Trophoblast cell (in vitro differentiated cells and primary cell): ENCODE results near the gene C2orf68.
"Not testable (repeated sequence)": the region's sequence is repeated elsewhere in the genome, so short reads cannot be mapped to it uniquely, and the experiment has no call there.

Experiments used
- DNase-seq, 2 donors: peaks; one replicate each; pipeline ENCODE4 v3.0.0-alpha.2; 2016
- H2AFZ ChIP-seq: 2 replicates; pipeline ENCODE4 v1.6.1; 2013; ENCODE audit warnings: low read length, moderate library complexity, mild to moderate bottlenecking; ENCODE audit not compliant: insufficient read depth, poor library complexity
- H2AK5ac ChIP-seq: 2 replicates; pipeline ENCODE4 v1.6.1; 2013; ENCODE audit warnings: mild to moderate bottlenecking, low read length
- H2BK120ac ChIP-seq: 2 replicates; pipeline ENCODE4 v1.6.1; 2013; ENCODE audit warnings: low read length, mild to moderate bottlenecking, moderate library complexity; ENCODE audit not compliant: insufficient read depth, poor library complexity
- H2BK12ac ChIP-seq: 2 replicates; pipeline ENCODE4 v1.6.1; 2013; ENCODE audit warnings: mild to moderate bottlenecking, low read length, moderate library complexity
- H2BK5ac ChIP-seq: 2 replicates; pipeline ENCODE4 v1.6.1; 2013; ENCODE audit warnings: low read length, low read depth, moderate library complexity, mild to moderate bottlenecking; ENCODE audit not compliant: poor library complexity
- H3K14ac ChIP-seq: 2 replicates; pipeline ENCODE4 v1.6.1; 2013; ENCODE audit warnings: mild to moderate bottlenecking, low read length
- H3K18ac ChIP-seq: 2 replicates; pipeline ENCODE4 v1.6.1; 2013; ENCODE audit warnings: mild to moderate bottlenecking, low read length
- H3K23ac ChIP-seq: 2 replicates; pipeline ENCODE4 v1.6.1; 2013; ENCODE audit warnings: low read length
- H3K27ac ChIP-seq: 2 replicates; pipeline ENCODE4 v1.5.1; 2013; ENCODE audit warnings: low read depth, mild to moderate bottlenecking, inconsistent platforms, low read length, moderate library complexity
- H3K27me3 ChIP-seq: 2 replicates; pipeline ENCODE4 v1.6.1; 2013; ENCODE audit warnings: inconsistent platforms, mild to moderate bottlenecking, low read length, moderate library complexity; ENCODE audit not compliant: insufficient read depth
- H3K36me3 ChIP-seq, 2 experiments: 1 replicate in 1 of 2; 2 replicates in 1 of 2; pipeline ENCODE4 v1.6.1; 2013; ENCODE audit warnings: low read length in 2 of 2, mild to moderate bottlenecking in 2 of 2, moderate library complexity in 1 of 2; ENCODE audit not compliant: insufficient read depth in 2 of 2, control insufficient read depth in 1 of 2
- H3K4ac ChIP-seq: 2 replicates; pipeline ENCODE4 v1.6.1; 2013; ENCODE audit warnings: low read depth, mild to moderate bottlenecking, low read length, moderate library complexity
- H3K4me1 ChIP-seq, 2 experiments: 1 replicate in 1 of 2; 2 replicates in 1 of 2; pipeline ENCODE4 v1.6.1; 2013; ENCODE audit warnings: low read length in 2 of 2, mild to moderate bottlenecking in 2 of 2, moderate library complexity in 1 of 2; ENCODE audit not compliant: insufficient read depth in 2 of 2, control insufficient read depth in 1 of 2
- H3K4me2 ChIP-seq: 2 replicates; pipeline ENCODE4 v1.6.1; 2013; ENCODE audit warnings: inconsistent platforms, mild to moderate bottlenecking, low read length, moderate library complexity
- H3K4me3 ChIP-seq: 2 replicates; pipeline ENCODE4 v1.5.1; 2013; ENCODE audit warnings: mild to moderate bottlenecking, low read depth, low read length, inconsistent platforms
- H3K79me1 ChIP-seq: one replicate; pipeline ENCODE4 v1.6.1; 2013; ENCODE audit warnings: low read length
- H3K79me2 ChIP-seq: 2 replicates; pipeline ENCODE4 v1.6.1; 2013; ENCODE audit warnings: low read length, mild to moderate bottlenecking; ENCODE audit not compliant: control insufficient read depth, insufficient read depth, poor library complexity
- H3K9ac ChIP-seq: 2 replicates; pipeline ENCODE4 v1.6.1; 2013; ENCODE audit warnings: mild to moderate bottlenecking, low read length
- H3K9me3 ChIP-seq: 2 replicates; pipeline ENCODE4 v1.6.1; 2013; ENCODE audit warnings: low read depth, mild to moderate bottlenecking, control low read depth, inconsistent platforms, low read length; ENCODE audit not compliant: insufficient read depth
- H4K12ac ChIP-seq: 2 replicates; pipeline ENCODE4 v1.6.1; 2013; ENCODE audit warnings: low read depth, mild to moderate bottlenecking, low read length, moderate library complexity
- H4K8ac ChIP-seq: 2 replicates; pipeline ENCODE4 v1.6.1; 2013; ENCODE audit warnings: low read depth, mild to moderate bottlenecking, low read length, moderate library complexity
- H4K91ac ChIP-seq: one replicate; pipeline ENCODE4 v1.6.1; 2013; ENCODE audit warnings: low read depth, mild to moderate bottlenecking, low read length, moderate library complexity
- WGBS: extraction: QIAGEN DNeasy Blood & Tissue Kit; methylation state at CpG from one replicate; pipeline ENCODE4 v1.1.7; 2013; ENCODE audit warnings: missing lambda C conversion rate; ENCODE audit not compliant: insufficient read length, insufficient coverage; ENCODE audit errors: extremely low coverage; 5-methylcytosine and 5-hydroxymethylcytosine counted together

Gene C2orf68

GRCh38 chr2:85595301-85596025 is 16.4 kb downstream of the C2orf68 start, which contains the start of gene RNF181:
Gene RNF181, plus strand, starts transcription at chr2:85595745. Its CDS starts 19 bp downstream, at chr2:85595764.
- Histone ChIP-seq H3K9me3 (peaks cover 2% of the 10 kb centered on the region), H3K4me1 (peaks cover 2 to 11% of the 10 kb centered on the region in 2 experiments), H3K27ac (peak within 1 kb of the TSS; percentile 65), H3K4ac (peak within 1 kb of the TSS; percentile 24), H2AFZ (peak within 1 kb of the TSS; percentile 90), H3K23ac (no peak within 1 kb of the TSS), H3K79me1 (peaks cover 7% of the 10 kb centered on the region), H4K8ac (peak within 1 kb of the TSS; percentile 86), H4K91ac (peak within 1 kb of the TSS; percentile 82), H2BK5ac (peak within 1 kb of the TSS; percentile 45), H3K4me3 (peak within 1 kb of the TSS; percentile 97), H4K12ac (peak within 1 kb of the TSS; percentile 39), H3K4me2 (peak within 1 kb of the TSS; percentile 81), H3K9ac (peak within 1 kb of the TSS; percentile 95), H2AK5ac (no peak within 1 kb of the TSS), H3K18ac (peak within 1 kb of the TSS; percentile 57), H2BK12ac (no peak within 1 kb of the TSS), H3K79me2 (peaks cover 5% of the 10 kb centered on the region), H3K27me3 (no peaks in the 10 kb centered on the region), H2BK120ac (peak within 1 kb of the TSS; percentile 59), H3K36me3 (peaks cover 28 to 32% of the 10 kb centered on the region in 2 experiments), H3K14ac (peak within 1 kb of the TSS; percentile 66)
- DNase-seq, result peak; percentile 98 to 99
- WGBS, result no CpG with 5 or more reads among the region's 47 CpGs

DNA sequence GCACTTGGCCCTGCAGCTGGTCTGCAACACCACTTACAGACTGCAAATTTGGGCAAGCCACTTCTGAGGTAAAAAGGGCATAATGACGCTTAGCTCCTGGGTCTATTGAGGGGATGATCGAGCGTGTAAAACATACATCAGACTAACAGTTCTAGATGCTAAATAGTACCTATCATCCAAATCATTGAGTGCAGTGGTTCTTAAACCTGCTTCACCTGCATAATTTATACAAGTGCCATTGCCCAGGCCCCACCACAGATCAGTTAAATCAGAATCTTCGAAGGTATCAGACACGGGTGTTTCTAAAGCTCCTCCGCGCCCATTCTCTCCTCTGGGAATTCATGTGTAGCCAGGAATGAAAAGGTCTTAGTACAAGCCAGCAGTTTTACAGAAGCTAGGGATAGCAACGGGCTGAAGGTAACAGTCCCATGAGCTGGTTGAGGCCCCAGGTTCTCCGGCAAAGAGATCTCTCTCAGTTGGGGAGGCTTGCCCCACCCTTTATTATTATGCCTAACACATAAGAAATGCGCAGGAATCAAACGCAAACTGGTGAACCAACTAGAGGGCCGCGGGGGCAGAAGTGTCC is 17.1 kb downstream of the C2orf68 start:
- H2BK5ac ChIP-seq, result peak overlapping the region; percentile 45
- peak overlapping the region; percentile 10 for H4K12ac ChIP-seq
- H3K4me3 ChIP-seq, result peak overlapping the region; percentile 97
- no peak overlapping the region for H3K23ac ChIP-seq
- peaks cover 7% of the 10 kb centered on the region for H3K79me1 ChIP-seq
- H2AFZ ChIP-seq, result peak overlapping the region; percentile 90
- peak overlapping the region; percentile 67 for H4K91ac ChIP-seq
- no peak overlapping the region for H2BK12ac ChIP-seq
- H3K18ac ChIP-seq, result peak overlapping the region; percentile 57
- WGBS, result no CpG with 5 or more reads among the region's 13 CpGs
- H3K14ac ChIP-seq, result peak overlapping the region; percentile 41
- H2AK5ac ChIP-seq, result no peak overlapping the region
- H3K4me2 ChIP-seq, result peak overlapping the region; percentile 80
- H3K9me3 ChIP-seq, result peaks cover under 1% of the 10 kb centered on the region
- H3K27ac ChIP-seq, result peak overlapping the region; percentile 65
- H3K4ac ChIP-seq, result peak overlapping the region; percentile 14
- peaks cover 2 to 11% of the 10 kb centered on the region in 2 experiments for H3K4me1 ChIP-seq
- peak overlapping the region; percentile 88 for H3K9ac ChIP-seq
- peaks cover 27 to 28% of the 10 kb centered on the region in 2 experiments for H3K36me3 ChIP-seq
- no peaks in the 10 kb centered on the region for H3K27me3 ChIP-seq
- H3K79me2 ChIP-seq, result peaks cover 5% of the 10 kb centered on the region
- peak overlapping the region; percentile 59 for H2BK120ac ChIP-seq
- peak overlapping the region; percentile 86 for H4K8ac ChIP-seq
- no peak for DNase-seq

DNA sequence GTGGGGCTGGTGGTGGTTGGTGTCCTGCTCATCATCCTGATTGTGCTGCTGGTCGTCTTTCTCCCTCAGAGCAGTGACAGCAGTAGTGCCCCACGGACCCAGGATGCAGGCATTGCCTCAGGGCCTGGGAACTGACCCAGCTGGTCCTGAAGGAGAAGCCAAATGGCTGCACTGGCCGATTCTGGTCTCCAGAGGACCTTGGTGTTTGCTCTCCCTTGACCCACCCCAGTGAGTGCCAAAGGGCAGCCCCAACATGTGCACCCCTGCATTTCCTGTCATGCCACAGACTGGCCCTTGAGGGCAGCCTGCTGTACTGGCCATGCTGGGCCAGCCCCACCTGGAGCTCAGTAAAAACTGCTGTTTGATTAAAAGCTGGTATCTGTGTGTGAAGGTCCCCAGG is 18.8 kb downstream of the C2orf68 start:
- Histone ChIP-seq H3K9me3 (no peaks in the 10 kb centered on the region), H3K4ac (no peak overlapping the region), H2BK12ac (no peak overlapping the region), H3K4me3 (no peak overlapping the region), H4K12ac (no peak overlapping the region), H3K79me2 (peaks cover 5% of the 10 kb centered on the region), H3K79me1 (peaks cover 7% of the 10 kb centered on the region), H3K4me1 (peaks cover 9 to 18% of the 10 kb centered on the region in 2 experiments), H3K27ac (no peak overlapping the region), H3K9ac (no peak overlapping the region), H3K18ac (no peak overlapping the region), H4K8ac (no peak overlapping the region), H2AK5ac (no peak overlapping the region), H4K91ac (no peak overlapping the region), H2BK5ac (no peak overlapping the region), H3K23ac (no peak overlapping the region), H3K36me3 (peaks cover 13 to 14% of the 10 kb centered on the region in 2 experiments), H3K27me3 (no peaks in the 10 kb centered on the region), H3K4me2 (no peak overlapping the region), H2AFZ (no peak overlapping the region), H2BK120ac (no peak overlapping the region), H3K14ac (no peak overlapping the region)
- WGBS, result no CpG with 5 or more reads among the region's 3 CpGs
- peak; percentile 79 to 88 for DNase-seq

DNA sequence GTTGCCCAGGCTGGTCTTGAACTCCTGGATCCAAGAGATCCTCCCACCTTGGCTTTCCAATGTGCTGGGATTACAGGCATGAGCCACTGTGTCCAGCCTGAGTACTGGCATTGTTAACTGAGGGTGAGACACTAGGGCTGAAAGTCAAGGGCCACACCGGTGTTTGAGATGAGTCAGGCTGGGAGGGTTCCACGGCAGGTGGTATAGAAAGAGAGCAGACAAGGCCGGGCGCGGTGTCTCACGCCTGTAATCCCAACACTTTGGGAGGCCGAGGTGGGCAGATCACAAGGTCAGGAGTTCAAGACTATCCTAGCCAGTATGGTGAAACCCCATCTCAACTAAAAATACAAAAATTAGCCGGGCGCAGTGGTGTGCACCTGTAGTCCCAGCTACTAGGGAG is 19.6 kb downstream of the C2orf68 start:
- not testable (repeated sequence) for H4K8ac ChIP-seq, H3K79me2 ChIP-seq, H4K91ac ChIP-seq, H2BK120ac ChIP-seq, H4K12ac ChIP-seq, H3K79me1 ChIP-seq, H2BK5ac ChIP-seq, H3K4ac ChIP-seq, DNase-seq, H3K4me2 ChIP-seq, H3K18ac ChIP-seq, H3K4me3 ChIP-seq, H3K14ac ChIP-seq, H3K9me3 ChIP-seq, H2BK12ac ChIP-seq, H3K27me3 ChIP-seq, H2AK5ac ChIP-seq, H2AFZ ChIP-seq, H3K23ac ChIP-seq, H3K27ac ChIP-seq, H3K9ac ChIP-seq, H3K36me3 ChIP-seq
- H3K4me1 ChIP-seq, result peaks cover 12 to 23% of the 10 kb centered on the region in 2 experiments
- no CpG with 5 or more reads among the region's 9 CpGs for whole genome bisulfite sequencing
